Measurements from ENCODE around the gene HYAL3. TPM values are rescaled to one million over a fixed set of nuclear protein-coding genes. Genes with fewer than 3 reads are reported as not detected.

Gene HYAL3
- total and polyA plus RNA-seq, 10 of the 15 experiments (the other 5 are each of a cell fraction or from before 2014, with no cell fraction given), result 0.37 to 4.2 (median 2.8) TPM

DNA sequence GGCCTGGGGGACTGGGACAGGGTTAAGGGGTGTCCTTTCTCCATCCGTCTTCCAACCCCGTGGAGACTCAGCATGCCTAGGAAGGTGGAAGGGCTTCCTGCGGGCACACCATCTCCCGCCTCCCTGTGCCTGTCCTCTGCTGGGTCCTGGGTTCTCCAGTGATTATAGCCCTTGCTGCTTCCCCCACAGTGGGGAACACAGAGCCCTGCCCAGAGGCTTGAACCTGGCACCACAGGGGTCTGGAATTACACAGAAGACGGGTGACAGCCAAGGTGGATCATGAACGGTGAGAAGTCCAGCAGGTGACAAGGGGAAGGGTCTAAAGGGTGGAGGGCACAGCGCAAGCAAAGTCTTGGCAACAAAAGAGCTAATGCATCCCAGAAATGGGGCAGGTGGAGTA, 36.4 kb downstream of the HYAL3 start:
- DNase-seq (ENCODE audit: low read depth, low spot score) (no peak), ATAC-seq (no peak), FAIRE-seq (no peak)
- Histone ChIP-seq H4K20me1 (ENCODE audit: control insufficient read depth, insufficient read depth) (no peaks in the 10 kb centered on the region), H3K27ac (ENCODE audit: control insufficient read depth, insufficient read depth) (no peak overlapping the region), H3K4me1 (ENCODE audit: control insufficient read depth, insufficient read depth, low read length) (peaks cover 14% of the 10 kb centered on the region), H3K79me2 (ENCODE audit: control insufficient read depth, insufficient read depth, low read length) (no peaks in the 10 kb centered on the region), H3K36me3 (ENCODE audit: control insufficient read depth in 2 of 2, insufficient read depth in 2 of 2, low read length in 1 of 2) (peaks cover 0 to 5% of the 10 kb centered on the region in 2 experiments; a peak in 3 of 4 replicates), H3K4me2 (ENCODE audit: control insufficient read depth, insufficient read depth) (no peak overlapping the region), H2AFZ (ENCODE audit: control insufficient read depth, low read depth, low read length) (no peak overlapping the region), H3K4me3 (no peak overlapping the region), H3K9ac (ENCODE audit: control insufficient read depth, insufficient read depth, low read length) (no peak overlapping the region), H3K9me3 (replicated peaks; ENCODE audit: control insufficient read depth, insufficient read depth, low read length) (no peaks in the 10 kb centered on the region; the same call in 2 of the 3 replicates), H3K27me3 (replicated peaks in 1 of 2; ENCODE audit: control insufficient read depth in 2 of 2, insufficient read depth in 2 of 2, low read length in 1 of 2) (peaks cover 0 to 4% of the 10 kb centered on the region in 2 experiments; a peak in 1 of 4 replicates)
- TF ChIP-seq HDGF (IDR thresholded peaks at IDR 0.05) (no peak), DPF2 (IDR thresholded peaks at IDR 0.05) (no peak), PAX8 (IDR thresholded peaks at IDR 0.05) (no peak), ZNF217 (IDR thresholded peaks at IDR 0.05) (no peak), STAT1 (conservative IDR thresholded peaks at IDR 0.05) (no peak), NRF1 (conservative IDR thresholded peaks at IDR 0.05; ENCODE audit: low read depth, low read length) (no peak), SRF (IDR thresholded peaks at IDR 0.05; ENCODE audit: low read depth in 2 of 2, low read length in 2 of 2) (no peak), RFX5 (IDR thresholded peaks at IDR 0.05; ENCODE audit: low read depth, low read length) (no peak), NFYA (IDR thresholded peaks at IDR 0.05; ENCODE audit: borderline replicate concordance, low read depth, low read length) (no peak), SUPT20H (IDR thresholded peaks at IDR 0.05; ENCODE audit: borderline replicate concordance, control insufficient read depth, low read depth, low read length) (no peak), EP300 (IDR thresholded peaks at IDR 0.05; ENCODE audit: borderline replicate concordance in 1 of 2, control insufficient read depth in 1 of 2, low read depth in 2 of 2, low read length in 2 of 2) (no peak), SMARCA5 (IDR thresholded peaks at IDR 0.05) (no peak)
- TF ChIP-seq, protein P1, sequence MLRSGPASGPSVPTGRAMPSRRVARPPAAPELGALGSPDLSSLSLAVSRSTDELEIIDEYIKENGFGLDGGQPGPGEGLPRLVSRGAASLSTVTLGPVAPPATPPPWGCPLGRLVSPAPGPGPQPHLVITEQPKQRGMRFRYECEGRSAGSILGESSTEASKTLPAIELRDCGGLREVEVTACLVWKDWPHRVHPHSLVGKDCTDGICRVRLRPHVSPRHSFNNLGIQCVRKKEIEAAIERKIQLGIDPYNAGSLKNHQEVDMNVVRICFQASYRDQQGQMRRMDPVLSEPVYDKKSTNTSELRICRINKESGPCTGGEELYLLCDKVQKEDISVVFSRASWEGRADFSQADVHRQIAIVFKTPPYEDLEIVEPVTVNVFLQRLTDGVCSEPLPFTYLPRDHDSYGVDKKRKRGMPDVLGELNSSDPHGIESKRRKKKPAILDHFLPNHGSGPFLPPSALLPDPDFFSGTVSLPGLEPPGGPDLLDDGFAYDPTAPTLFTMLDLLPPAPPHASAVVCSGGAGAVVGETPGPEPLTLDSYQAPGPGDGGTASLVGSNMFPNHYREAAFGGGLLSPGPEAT (IDR thresholded peaks at IDR 0.05; ENCODE audit: low read depth), result no peak
- TF ChIP-seq, protein P2, sequence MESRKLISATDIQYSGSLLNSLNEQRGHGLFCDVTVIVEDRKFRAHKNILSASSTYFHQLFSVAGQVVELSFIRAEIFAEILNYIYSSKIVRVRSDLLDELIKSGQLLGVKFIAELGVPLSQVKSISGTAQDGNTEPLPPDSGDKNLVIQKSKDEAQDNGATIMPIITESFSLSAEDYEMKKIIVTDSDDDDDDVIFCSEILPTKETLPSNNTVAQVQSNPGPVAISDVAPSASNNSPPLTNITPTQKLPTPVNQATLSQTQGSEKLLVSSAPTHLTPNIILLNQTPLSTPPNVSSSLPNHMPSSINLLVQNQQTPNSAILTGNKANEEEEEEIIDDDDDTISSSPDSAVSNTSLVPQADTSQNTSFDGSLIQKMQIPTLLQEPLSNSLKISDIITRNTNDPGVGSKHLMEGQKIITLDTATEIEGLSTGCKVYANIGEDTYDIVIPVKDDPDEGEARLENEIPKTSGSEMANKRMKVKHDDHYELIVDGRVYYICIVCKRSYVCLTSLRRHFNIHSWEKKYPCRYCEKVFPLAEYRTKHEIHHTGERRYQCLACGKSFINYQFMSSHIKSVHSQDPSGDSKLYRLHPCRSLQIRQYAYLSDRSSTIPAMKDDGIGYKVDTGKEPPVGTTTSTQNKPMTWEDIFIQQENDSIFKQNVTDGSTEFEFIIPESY (IDR thresholded peaks at IDR 0.05), result no peak
- TF ChIP-seq, protein P3, sequence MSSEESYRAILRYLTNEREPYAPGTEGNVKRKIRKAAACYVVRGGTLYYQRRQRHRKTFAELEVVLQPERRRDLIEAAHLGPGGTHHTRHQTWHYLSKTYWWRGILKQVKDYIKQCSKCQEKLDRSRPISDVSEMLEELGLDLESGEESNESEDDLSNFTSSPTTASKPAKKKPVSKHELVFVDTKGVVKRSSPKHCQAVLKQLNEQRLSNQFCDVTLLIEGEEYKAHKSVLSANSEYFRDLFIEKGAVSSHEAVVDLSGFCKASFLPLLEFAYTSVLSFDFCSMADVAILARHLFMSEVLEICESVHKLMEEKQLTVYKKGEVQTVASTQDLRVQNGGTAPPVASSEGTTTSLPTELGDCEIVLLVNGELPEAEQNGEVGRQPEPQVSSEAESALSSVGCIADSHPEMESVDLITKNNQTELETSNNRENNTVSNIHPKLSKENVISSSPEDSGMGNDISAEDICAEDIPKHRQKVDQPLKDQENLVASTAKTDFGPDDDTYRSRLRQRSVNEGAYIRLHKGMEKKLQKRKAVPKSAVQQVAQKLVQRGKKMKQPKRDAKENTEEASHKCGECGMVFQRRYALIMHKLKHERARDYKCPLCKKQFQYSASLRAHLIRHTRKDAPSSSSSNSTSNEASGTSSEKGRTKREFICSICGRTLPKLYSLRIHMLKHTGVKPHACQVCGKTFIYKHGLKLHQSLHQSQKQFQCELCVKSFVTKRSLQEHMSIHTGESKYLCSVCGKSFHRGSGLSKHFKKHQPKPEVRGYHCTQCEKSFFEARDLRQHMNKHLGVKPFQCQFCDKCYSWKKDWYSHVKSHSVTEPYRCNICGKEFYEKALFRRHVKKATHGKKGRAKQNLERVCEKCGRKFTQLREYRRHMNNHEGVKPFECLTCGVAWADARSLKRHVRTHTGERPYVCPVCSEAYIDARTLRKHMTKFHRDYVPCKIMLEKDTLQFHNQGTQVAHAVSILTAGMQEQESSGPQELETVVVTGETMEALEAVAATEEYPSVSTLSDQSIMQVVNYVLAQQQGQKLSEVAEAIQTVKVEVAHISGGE (CRISPR knock-in tag; IDR thresholded peaks at IDR 0.05), result no peak
- TF ChIP-seq, protein P4, sequence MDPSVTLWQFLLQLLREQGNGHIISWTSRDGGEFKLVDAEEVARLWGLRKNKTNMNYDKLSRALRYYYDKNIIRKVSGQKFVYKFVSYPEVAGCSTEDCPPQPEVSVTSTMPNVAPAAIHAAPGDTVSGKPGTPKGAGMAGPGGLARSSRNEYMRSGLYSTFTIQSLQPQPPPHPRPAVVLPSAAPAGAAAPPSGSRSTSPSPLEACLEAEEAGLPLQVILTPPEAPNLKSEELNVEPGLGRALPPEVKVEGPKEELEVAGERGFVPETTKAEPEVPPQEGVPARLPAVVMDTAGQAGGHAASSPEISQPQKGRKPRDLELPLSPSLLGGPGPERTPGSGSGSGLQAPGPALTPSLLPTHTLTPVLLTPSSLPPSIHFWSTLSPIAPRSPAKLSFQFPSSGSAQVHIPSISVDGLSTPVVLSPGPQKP (IDR thresholded peaks at IDR 0.05; ENCODE audit: low read depth, low read length), result no peak
- in situ Hi-C loops (cut with MboI), result no loop called here
- BruUV-seq (replicated peaks), result no TSS peak
- RAD21 ChIA-PET (ENCODE audit: unreplicated experiment), result interaction anchor here (1.7 kb wide), 1 partner anchor 16 kb away, joined by 5 read pairs; no protein-coding TSS in a partner anchor
- intact Hi-C loops (cut with micrococcal nuclease; ENCODE audit: unreplicated experiment), result no loop called here
- CTCF ChIA-PET, result interaction anchor here (7.9 kb wide), 1 partner anchor 16 kb away, joined by 43 read pairs; no protein-coding TSS in a partner anchor
- POLR2A ChIA-PET, result no interaction called here
- SMC1A ChIA-PET (ENCODE audit: uncharacterized antibody, unreplicated experiment), result interaction anchor here (1.0 to 1.3 kb wide), 2 partner anchors 10 to 35 kb away, joined by 3 read pairs; no protein-coding TSS in a partner anchor
- 65% methylated on average over 7 of the region's 7 CpGs for WGBS (ENCODE audit: insufficient coverage, insufficient replicate concordance, low lambda C conversion rate, missing lambda C conversion rate)

All from GM12878 (cell line).